ELR (cell line): ENCODE measurements around the gene METTL27.
"Not testable (repeated sequence)": the region's sequence is repeated elsewhere in the genome, so short reads cannot be mapped to it uniquely, and the experiment has no call there.

Experiments
- DNase-seq: peaks from one replicate; pipeline ENCODE4 v3.0.0-alpha.2; 2015; ENCODE audit warnings: low read depth

The METTL27 gene

GRCh38 chr7:73820013-73820412, 22.3 kb downstream of the METTL27 start:
- no peak for DNase-seq

DNA sequence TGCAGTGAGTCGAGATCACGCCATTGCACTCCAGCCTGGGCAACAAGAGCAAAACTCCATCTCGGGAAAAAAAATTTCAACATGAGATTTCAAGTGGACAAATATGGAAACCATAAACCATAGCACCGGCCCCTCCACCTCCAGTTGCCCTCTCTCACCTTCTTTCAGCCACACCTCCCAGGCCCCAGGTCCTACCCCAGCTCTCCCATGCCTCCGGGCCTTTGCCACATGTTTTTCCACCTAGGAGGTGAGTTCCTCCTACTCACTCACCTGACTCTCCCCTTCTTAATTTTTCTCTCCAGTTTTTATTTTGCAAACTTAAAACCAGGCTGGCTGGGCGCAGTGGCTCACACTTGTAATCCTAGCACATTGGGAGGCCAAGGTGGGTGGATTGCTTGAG, 25.2 kb downstream of the METTL27 start:
- DNase-seq = no peak

- DNase-seq = no peak
Observed at GRCh38 chr7:73815436-73815835, 26.9 kb downstream of the METTL27 start.

DNA sequence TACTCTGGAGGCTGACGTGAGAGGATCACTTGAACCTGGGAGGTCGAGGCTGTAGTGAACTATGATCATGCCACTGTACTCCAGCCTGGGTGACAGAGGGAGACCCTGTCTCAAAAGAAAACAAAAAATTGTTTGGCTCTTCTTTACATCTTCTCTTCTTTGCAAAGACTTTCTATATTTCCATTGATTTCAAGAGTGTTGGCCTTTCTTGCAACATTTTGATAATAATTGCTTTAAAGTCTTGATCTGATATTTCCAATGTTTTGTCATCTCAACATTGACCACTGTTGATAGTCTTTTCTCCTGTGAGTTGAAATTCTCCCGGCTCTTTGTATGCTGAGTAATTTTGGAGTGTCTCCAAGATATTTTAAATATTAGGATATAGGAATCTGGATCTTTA, 29.3 kb downstream of the METTL27 start:
- DNase-seq = peak; percentile 30

DNA sequence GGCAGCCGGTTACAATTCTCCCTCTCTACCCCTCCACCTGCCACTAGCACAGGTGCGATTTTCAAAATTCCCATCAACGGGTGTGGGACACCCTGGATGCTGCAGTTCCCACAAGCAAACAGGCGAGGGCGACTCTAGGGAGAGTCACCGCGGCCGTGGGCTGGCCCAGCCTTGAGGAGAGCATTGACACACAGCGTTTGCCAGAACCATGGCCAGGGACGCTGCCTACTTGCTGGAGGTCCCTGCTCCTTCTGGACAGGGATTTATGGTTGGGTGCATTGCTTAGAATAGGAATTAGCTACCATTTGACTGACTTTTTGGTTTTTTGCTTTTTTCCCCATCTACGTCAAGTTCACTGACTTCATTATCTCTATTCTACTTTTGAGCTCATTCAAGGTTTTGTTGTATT, 30.6 kb downstream of the METTL27 start:
- peak; percentile 76 for DNase-seq

DNA sequence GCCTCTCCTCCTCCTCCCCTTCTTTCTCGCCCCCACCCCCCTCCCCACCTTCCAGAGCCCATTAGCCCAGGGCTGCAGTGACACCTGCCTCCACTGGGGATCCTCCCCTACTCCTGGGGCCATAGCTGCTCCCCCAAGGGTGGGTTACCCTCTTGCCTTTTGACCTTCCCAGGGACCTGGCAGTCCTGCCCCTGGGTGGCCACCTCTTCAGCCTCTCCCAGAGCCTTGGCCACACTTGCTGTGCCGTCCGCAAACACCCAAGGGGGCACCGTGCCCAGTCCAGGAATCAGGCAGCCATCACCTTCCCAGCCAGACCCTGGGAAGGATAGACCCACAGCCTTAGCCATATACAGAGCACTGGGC, 31.3 kb downstream of the METTL27 start:
- no peak for DNase-seq

DNA sequence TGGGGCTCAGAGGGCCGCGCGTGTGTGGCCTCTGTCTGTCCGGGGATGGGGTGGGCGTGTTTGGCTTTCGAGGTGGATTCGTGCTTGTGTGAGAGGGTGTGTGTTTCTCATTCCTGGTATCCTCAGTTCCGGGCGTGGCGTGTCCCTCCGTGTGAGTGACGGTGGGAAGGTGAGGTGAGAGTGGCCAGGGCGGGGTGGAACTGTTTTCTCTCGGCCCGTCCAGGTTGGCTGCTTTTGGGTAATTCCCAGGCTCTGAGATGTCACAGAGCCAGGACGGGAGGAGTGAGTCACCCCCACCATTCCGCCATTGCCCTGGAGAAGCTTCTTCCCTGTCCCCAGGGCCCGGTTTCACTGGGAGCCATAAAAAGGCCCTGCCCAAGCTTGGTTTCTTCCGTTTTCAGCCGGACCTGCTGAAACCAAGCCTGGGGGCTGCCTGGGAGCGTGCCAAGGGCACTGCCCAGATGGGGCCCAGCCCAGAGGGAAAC, 32.8 kb downstream of the METTL27 start:
- no peak for DNase-seq

DNA sequence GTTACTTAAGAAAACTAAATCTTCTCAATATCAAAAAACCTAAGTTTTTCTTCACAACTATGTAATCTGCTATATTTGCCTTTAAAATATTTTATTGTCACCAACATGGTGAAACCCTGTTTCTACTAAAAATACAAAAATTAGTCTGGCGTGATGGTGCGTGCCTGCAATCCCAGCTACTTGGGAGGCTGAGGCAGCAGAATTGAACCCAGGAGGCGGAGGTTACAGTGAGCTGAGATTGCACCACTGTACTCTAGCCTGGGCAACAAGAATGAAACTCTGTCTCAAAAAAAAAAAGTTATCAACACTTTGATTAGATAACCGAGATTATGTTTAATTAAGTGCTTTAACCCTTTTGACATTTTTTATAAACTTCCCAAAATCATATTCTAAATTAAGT, 39.9 kb downstream of the METTL27 start:
- DNase-seq = no peak

DNA sequence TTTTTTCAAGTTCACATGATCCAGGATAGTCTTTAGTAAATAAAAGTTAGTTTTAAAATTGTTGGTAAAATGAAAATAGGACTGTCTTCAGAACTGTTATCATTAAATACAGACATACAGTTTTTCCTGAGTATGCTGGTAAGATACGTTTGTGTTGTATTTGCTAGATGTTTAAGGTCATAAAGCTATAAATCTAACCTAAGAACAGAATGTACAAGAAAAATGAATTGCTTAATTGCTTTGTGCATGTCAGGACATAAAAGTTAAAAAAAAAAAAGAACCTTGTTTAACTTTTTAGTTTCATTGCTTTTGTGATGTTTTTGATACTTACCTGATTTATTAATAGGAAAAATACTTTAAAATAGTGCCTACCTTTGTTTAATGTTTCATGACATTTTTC, 40.7 kb downstream of the METTL27 start:
- DNase-seq = no peak

DNA sequence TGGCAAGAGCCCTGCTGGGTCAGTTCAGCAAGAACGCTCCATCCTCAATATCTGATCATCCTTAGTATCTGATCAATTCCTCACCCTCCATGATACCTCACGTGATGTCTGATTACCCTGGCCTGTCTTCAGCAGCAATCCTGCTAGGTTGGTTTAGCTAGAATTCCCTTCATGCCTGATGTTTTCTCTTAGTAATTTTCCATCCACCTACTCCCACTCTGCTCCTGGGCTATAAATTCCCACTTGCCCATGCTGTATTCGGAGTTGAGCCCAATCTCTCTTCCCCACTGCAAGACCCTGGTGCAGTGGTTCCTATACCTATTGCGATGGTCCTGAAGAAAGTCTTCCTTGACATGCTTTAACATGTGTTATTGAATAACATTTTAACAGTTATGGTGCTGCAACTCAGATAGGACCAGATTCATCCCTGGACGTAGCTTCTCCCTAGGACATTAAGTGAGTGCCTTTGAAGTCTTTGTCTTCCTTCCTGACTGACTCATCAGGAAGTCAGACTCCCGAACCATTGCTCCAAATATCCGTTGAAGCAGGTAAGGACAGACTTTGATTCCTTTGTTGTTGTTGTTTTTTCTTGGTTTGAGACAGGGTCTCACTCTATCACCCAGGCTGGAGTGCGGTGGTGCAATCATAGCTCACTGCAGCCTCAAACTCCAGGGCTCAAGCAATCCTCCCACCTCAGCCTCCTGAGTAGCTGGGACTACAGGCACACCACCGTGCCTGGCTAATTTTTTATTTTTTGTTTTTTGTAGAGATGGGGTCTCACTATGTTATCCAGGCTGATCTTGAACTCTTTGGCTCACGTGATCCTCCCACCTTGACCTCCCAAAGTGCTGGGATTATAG, 42.8 kb downstream of the METTL27 start:
- peak; percentile 36 for DNase-seq

DNA sequence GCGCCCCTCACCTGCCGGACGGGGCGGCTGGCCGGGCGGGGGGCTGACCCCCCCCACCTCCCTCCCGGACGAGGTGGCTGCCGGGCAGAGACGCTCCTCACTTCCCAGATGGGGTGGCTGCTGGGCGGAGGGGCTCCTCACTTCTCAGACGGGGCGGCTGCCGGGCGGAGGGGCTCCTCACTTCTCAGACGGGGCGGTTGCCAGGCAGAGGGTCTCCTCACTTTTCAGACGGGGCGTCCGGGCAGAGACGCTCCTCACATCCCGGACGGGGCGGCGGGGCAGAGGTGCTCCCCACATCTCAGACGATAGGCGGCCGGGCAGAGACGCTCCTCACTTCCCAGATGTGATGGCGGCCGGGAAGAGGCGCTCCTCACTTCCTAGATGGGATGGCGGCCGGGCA, 45.1 kb downstream of the METTL27 start:
- DNase-seq = not testable (repeated sequence)

DNA sequence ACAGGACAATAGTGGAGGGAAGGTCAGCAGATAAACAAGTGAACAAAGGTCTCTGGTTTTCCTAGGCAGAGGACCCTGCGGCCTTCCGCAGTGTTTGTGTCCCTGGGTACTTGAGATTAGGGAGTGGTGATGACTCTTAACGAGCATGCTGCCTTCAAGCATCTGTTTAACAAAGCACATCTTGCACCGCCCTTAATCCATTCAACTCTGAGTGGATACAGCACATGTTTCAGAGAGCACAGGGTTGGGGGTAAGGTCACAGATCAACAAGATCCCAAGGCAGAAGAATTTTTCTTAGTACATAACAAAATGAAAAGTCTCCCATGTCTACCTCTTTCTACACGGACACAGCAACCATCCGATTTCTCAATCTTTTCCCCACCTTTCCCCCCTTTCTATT, 45.7 kb downstream of the METTL27 start:
- not testable (repeated sequence) for DNase-seq

- not testable (repeated sequence) for DNase-seq
Observed at GRCh38 chr7:73795188-73795587, 47.1 kb downstream of the METTL27 start.

GRCh38 chr7:73791170-73791690, 51.1 kb downstream of the METTL27 start:
- not testable (repeated sequence) for DNase-seq

GRCh38 chr7:73789051-73789450, 53.3 kb downstream of the METTL27 start:
- DNase-seq = no peak

DNA sequence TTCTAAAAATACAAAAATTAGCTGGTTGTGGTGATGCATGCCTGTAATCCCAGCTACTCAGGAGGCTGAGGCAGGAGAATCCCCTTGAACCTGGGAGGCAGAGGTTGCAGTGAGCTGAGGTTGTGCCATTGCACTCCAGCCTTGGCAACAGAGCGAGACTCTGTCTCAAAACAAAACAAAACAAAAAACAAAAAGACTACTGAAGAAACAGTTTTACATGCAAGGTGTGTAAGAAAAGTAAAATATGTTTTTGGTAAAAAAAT, 54.6 kb downstream of the METTL27 start:
- not testable (repeated sequence) for DNase-seq

- no peak for DNase-seq
Observed at GRCh38 chr7:73786588-73786987, 55.7 kb downstream of the METTL27 start.
